Osteoblast (primary cell): ENCODE measurements around the gene FUT1. TPM values are rescaled to one million over a fixed set of nuclear protein-coding genes. Genes with fewer than 3 reads are reported as not detected.

Experiments
- DNase-seq: peaks from one replicate; pipeline ENCODE4 v3.0.0; 2011; ENCODE audit warnings: low spot score, mixed read lengths; ENCODE audit not compliant: insufficient read length; ENCODE audit errors: missing footprints
- H2AFZ ChIP-seq: 2 replicates; pipeline ENCODE4 v1.6.0; 2011; ENCODE audit warnings: mild to moderate bottlenecking, low read length
- H3K27ac ChIP-seq: 2 replicates; pipeline ENCODE4 v1.5.1; 2011; ENCODE audit warnings: mild to moderate bottlenecking, low read depth, low read length, moderate library complexity
- H3K27me3 ChIP-seq: 2 replicates; pipeline ENCODE4 v1.6.0; 2012; ENCODE audit warnings: mild to moderate bottlenecking, control low read depth, inconsistent platforms, low read length, moderate library complexity; ENCODE audit not compliant: insufficient read depth
- H3K36me3 ChIP-seq: 2 replicates; pipeline ENCODE4 v1.5.1; 2011; ENCODE audit warnings: mild to moderate bottlenecking, low read length, control low read depth, moderate library complexity; ENCODE audit not compliant: insufficient read depth
- H3K4me1 ChIP-seq: 2 replicates; pipeline ENCODE4 v1.5.1; 2011; ENCODE audit warnings: mild to moderate bottlenecking, low read length, control low read depth, moderate library complexity; ENCODE audit not compliant: insufficient read depth
- H3K4me2 ChIP-seq: 2 replicates; pipeline ENCODE4 v1.6.0; 2011; ENCODE audit warnings: mild to moderate bottlenecking, low read length; ENCODE audit not compliant: insufficient read depth
- H3K4me3 ChIP-seq: fragments of 200-600 bp; sonication (generic); 3 replicates; pipeline ENCODE4 v1.5.1; 2012; ENCODE audit warnings: mild to moderate bottlenecking, low read length, inconsistent platforms; ENCODE audit not compliant: insufficient read depth
- H3K79me2 ChIP-seq: 2 replicates; pipeline ENCODE4 v1.6.0; 2012; ENCODE audit warnings: mild to moderate bottlenecking, low read length, control low read depth, inconsistent platforms; ENCODE audit not compliant: insufficient read depth
- H3K9me3 ChIP-seq: 2 replicates; pipeline ENCODE4 v1.5.1; 2011; ENCODE audit warnings: low read depth, low read length, control low read depth
- H4K20me1 ChIP-seq: 2 replicates; pipeline ENCODE4 v1.6.0; 2012; ENCODE audit warnings: mild to moderate bottlenecking, low read length, control low read depth; ENCODE audit not compliant: insufficient read depth
- total RNA-seq: library from RNA; depleted of rRNA; stranded (reverse); fragments of >200 nt; gene quantifications from 2 replicates; pipeline ENCODE4 v1.2.3, GENCODE V29; 2012
- TF ChIP-seq, protein P1 (sequence below): IDR thresholded peaks from 2 replicates; pipeline ENCODE4 v1.5.1; 2011; ENCODE audit warnings: mild to moderate bottlenecking, low read depth, low read length, moderate library complexity; ENCODE audit errors: extremely low read depth

FUT1 gene
- total RNA-seq, 1 donor = under 0.01 TPM

- Histone ChIP-seq H3K27ac (peak within 1 kb of the TSS; percentile 62), H3K4me2 (peak within 1 kb of the TSS; percentile 84), H3K4me1 (peaks cover 5% of the 10 kb centered on the region), H4K20me1 (no peaks in the 10 kb centered on the region), H3K27me3 (peaks cover 33% of the 10 kb centered on the region), H3K36me3 (no peaks in the 10 kb centered on the region), H3K4me3 (peak within 1 kb of the TSS; percentile 73), H2AFZ (peak within 1 kb of the TSS; percentile 90), H3K9me3 (no peaks in the 10 kb centered on the region), H3K79me2 (no peaks in the 10 kb centered on the region)
- peak; percentile 99 for DNase-seq
- TF ChIP-seq, protein P1, sequence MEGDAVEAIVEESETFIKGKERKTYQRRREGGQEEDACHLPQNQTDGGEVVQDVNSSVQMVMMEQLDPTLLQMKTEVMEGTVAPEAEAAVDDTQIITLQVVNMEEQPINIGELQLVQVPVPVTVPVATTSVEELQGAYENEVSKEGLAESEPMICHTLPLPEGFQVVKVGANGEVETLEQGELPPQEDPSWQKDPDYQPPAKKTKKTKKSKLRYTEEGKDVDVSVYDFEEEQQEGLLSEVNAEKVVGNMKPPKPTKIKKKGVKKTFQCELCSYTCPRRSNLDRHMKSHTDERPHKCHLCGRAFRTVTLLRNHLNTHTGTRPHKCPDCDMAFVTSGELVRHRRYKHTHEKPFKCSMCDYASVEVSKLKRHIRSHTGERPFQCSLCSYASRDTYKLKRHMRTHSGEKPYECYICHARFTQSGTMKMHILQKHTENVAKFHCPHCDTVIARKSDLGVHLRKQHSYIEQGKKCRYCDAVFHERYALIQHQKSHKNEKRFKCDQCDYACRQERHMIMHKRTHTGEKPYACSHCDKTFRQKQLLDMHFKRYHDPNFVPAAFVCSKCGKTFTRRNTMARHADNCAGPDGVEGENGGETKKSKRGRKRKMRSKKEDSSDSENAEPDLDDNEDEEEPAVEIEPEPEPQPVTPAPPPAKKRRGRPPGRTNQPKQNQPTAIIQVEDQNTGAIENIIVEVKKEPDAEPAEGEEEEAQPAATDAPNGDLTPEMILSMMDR = no peak
Measured at GRCh38 chr19:48746738-48747575, 5.5 kb downstream of the FUT1 start, which contains the start of gene IZUMO1. Gene IZUMO1, minus strand, starts transcription at chr19:48746909. Its CDS starts 1,050 bp downstream, at chr19:48745859.

DNA sequence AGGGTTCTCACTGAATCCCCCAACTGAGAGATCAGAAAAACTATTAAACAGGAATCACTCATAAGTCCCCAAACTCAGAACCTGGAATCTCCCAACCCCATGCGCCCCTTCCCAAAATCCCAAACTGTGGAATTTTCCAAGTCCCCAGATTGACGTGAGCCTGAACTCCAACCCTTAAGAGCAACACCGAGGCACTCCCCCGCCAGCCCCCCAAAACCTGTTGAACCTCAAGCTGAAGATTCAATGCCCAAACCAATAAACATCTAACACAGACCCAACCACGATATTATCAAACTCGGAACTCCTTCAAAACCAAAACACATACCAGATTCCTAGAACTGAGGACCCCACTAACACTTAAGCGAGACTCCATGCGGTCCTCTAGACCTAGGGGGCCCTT lies 6.3 kb downstream of the FUT1 start:
- Histone ChIP-seq H3K4me3 (no peak overlapping the region), H3K9me3 (no peaks in the 10 kb centered on the region), H3K4me2 (peak overlapping the region; percentile 84), H3K36me3 (no peaks in the 10 kb centered on the region), H3K4me1 (peaks cover 5% of the 10 kb centered on the region), H2AFZ (peak overlapping the region; percentile 90), H3K79me2 (no peaks in the 10 kb centered on the region), H3K27ac (no peak overlapping the region), H4K20me1 (no peaks in the 10 kb centered on the region), H3K27me3 (peaks cover 26% of the 10 kb centered on the region)
- TF ChIP-seq, protein P1 = no peak
- DNase-seq = peak; percentile 34

- H3K4me2 ChIP-seq = no peak overlapping the region
- TF ChIP-seq, protein P1 = no peak
- no peaks in the 10 kb centered on the region for H3K9me3 ChIP-seq
- no peak overlapping the region for H3K27ac ChIP-seq
- H3K27me3 ChIP-seq = peaks cover 20% of the 10 kb centered on the region
- no peaks in the 10 kb centered on the region for H4K20me1 ChIP-seq
- DNase-seq = peak; percentile 97
- no peaks in the 10 kb centered on the region for H3K36me3 ChIP-seq
- H3K79me2 ChIP-seq = no peaks in the 10 kb centered on the region
- peaks cover 5% of the 10 kb centered on the region for H3K4me1 ChIP-seq
- H3K4me3 ChIP-seq = no peak overlapping the region
- H2AFZ ChIP-seq = no peak overlapping the region
Measured at GRCh38 chr19:48745208-48745995, 7.0 kb downstream of the FUT1 start.

DNA sequence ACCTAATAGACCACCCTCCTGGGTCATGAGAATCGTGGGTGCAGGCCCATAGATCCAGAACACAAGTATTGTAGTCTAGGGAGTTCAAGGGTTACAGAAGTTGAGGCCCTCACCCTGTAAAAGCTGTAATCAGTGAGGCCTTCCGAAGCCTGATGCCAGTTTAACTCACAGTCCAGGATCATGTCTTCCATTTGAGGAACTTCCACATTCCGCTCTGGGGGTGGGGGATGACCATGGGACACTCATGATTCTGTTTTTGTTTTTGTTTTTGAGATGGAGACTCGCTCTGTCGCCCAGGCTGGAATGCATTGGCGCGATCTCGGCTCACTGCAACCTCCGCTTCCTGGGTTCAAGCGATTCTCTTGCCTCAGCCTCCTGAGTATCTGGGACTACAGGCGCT lies 10.3 kb downstream of the FUT1 start:
- TF ChIP-seq, protein P1 = no peak
- Histone ChIP-seq H3K36me3 (no peaks in the 10 kb centered on the region), H4K20me1 (no peaks in the 10 kb centered on the region), H3K27ac (no peak overlapping the region), H3K79me2 (no peaks in the 10 kb centered on the region), H3K27me3 (peaks cover 21% of the 10 kb centered on the region), H3K4me3 (no peak overlapping the region), H3K4me2 (no peak overlapping the region), H3K9me3 (no peaks in the 10 kb centered on the region), H2AFZ (no peak overlapping the region), H3K4me1 (peaks cover 5% of the 10 kb centered on the region)
- no peak for DNase-seq
